GM23338 (cell line): ENCODE data around the gene PPP1R9B. TPM values are rescaled to one million over a fixed set of nuclear protein-coding genes. Genes with fewer than 3 reads are reported as not detected.
A peak's percentile ranks its signal among the peaks of the same experiment; 100 is the strongest.

Experiments
- ATAC-seq: fragments of 200-7000 bp; cut with Tn5 transposase; 3 replicates; pipeline ENCODE4 v1.9.1; 2020
- DNase-seq: peaks from one replicate; pipeline ENCODE4 v3.0.0-alpha.2; 2015; ENCODE audit warnings: low spot score
- H2AFZ ChIP-seq: fragments of 200-600 bp; sonication (generic); 2 replicates; pipeline ENCODE4 v1.8.0; 2016; ENCODE audit warnings: antibody characterized with exemption, mild to moderate bottlenecking, moderate library complexity
- H3F3A ChIP-seq: fragments of 200-600 bp; sonication (generic); replicated peaks from 2 replicates; pipeline ENCODE4 v1.8.0; 2017; ENCODE audit warnings: antibody characterized with exemption, mixed run types, low read depth
- H3K27ac ChIP-seq: fragments of 200-600 bp; sonication (generic); 2 replicates; pipeline ENCODE4 v1.6.1; 2016; ENCODE audit warnings: low read depth
- H3K27me3 ChIP-seq: fragments of 200-600 bp; sonication (generic); 2 replicates; pipeline ENCODE4 v1.8.0; 2016; ENCODE audit warnings: mild to moderate bottlenecking, mixed run types, moderate library complexity; ENCODE audit not compliant: insufficient read depth
- H3K36me3 ChIP-seq: fragments of 200-600 bp; sonication (generic); 2 replicates; pipeline ENCODE4 v1.8.0; 2016; ENCODE audit warnings: mild to moderate bottlenecking; ENCODE audit not compliant: insufficient read depth
- H3K4me1 ChIP-seq: fragments of 200-600 bp; sonication (generic); 2 replicates; pipeline ENCODE4 v1.8.0; 2016; ENCODE audit warnings: mild to moderate bottlenecking, moderate library complexity; ENCODE audit not compliant: insufficient read depth
- H3K4me2 ChIP-seq: fragments of 200-600 bp; sonication (generic); 2 replicates; pipeline ENCODE4 v1.7.1; 2017; ENCODE audit warnings: mixed run types
- H3K4me3 ChIP-seq: fragments of 200-600 bp; sonication (generic); 2 replicates; pipeline ENCODE4 v1.6.1; 2016; ENCODE audit warnings: mixed run types
- H3K79me2 ChIP-seq: fragments of 200-600 bp; sonication (generic); replicated peaks from 2 replicates; pipeline ENCODE4 v1.8.0; 2017; ENCODE audit warnings: mild to moderate bottlenecking; ENCODE audit not compliant: insufficient read depth
- H3K9me2 ChIP-seq: fragments of 200-600 bp; sonication (generic); 2 replicates; pipeline ENCODE4 v1.8.0; 2017; ENCODE audit not compliant: insufficient read depth
- H4K20me1 ChIP-seq: fragments of 200-600 bp; sonication (generic); replicated peaks from 2 replicates; pipeline ENCODE4 v1.8.0; 2017; ENCODE audit warnings: mild to moderate bottlenecking; ENCODE audit not compliant: insufficient read depth
- H3K27ac Mint-ChIP-seq: 2 replicates; pipeline ENCODE4 v1.8.0; 2020; ENCODE audit warnings: inconsistent platforms, mild to moderate bottlenecking, moderate library complexity, mixed read lengths
- H3K27me3 Mint-ChIP-seq: 3 replicates; pipeline ENCODE4 v1.8.0; 2022; ENCODE audit warnings: low read depth, mild to moderate bottlenecking, moderate library complexity, mixed read lengths, inconsistent platforms; ENCODE audit not compliant: insufficient read depth, poor library complexity
- H3K36me3 Mint-ChIP-seq: 3 replicates; pipeline ENCODE4 v1.8.0; 2021; ENCODE audit warnings: low read depth, mild to moderate bottlenecking, inconsistent platforms, moderate library complexity, mixed read lengths
- H3K4me1 Mint-ChIP-seq: 3 replicates; pipeline ENCODE4 v1.8.0; 2020; ENCODE audit warnings: mild to moderate bottlenecking, inconsistent platforms, mixed read lengths
- H3K4me3 Mint-ChIP-seq: 3 replicates; pipeline ENCODE4 v1.8.0; 2021; ENCODE audit warnings: moderate library complexity, mild to moderate bottlenecking, inconsistent platforms, mixed read lengths
- H3K9me3 Mint-ChIP-seq: 3 replicates; pipeline ENCODE4 v1.8.0; 2020; ENCODE audit warnings: moderate library complexity, mild to moderate bottlenecking, inconsistent platforms, mixed read lengths
- CREB1 ChIP-seq: fragments of 250-450 bp; sonication (Bioruptor Pico); IDR thresholded peaks from 2 replicates; pipeline ENCODE4 v1.5.0; 2020; ENCODE audit warnings: low read depth, mild to moderate bottlenecking, moderate library complexity
- EZH2 ChIP-seq: fragments of 200-600 bp; sonication (generic); IDR thresholded peaks from one replicate; pipeline ENCODE4 v1.8.0; 2017; ENCODE audit warnings: antibody characterized with exemption, mild to moderate bottlenecking, low read depth; ENCODE audit not compliant: unreplicated experiment
- EZH2phosphoT487 ChIP-seq: fragments of 200-600 bp; sonication (generic); IDR thresholded peaks from one replicate; pipeline ENCODE4 v1.8.1; 2018; ENCODE audit warnings: antibody characterized with exemption; ENCODE audit not compliant: unreplicated experiment
- JUNB ChIP-seq: IDR thresholded peaks from one replicate; pipeline ENCODE4 v1.6.1; 2016; ENCODE audit warnings: antibody characterized with exemption; ENCODE audit not compliant: unreplicated experiment
- NANOG ChIP-seq: IDR thresholded peaks from 2 replicates; pipeline ENCODE4 v1.6.1; 2016; ENCODE audit warnings: antibody characterized with exemption, borderline replicate concordance
- POLR2AphosphoS5 ChIP-seq: IDR thresholded peaks from 2 replicates; pipeline ENCODE4 v1.6.1; 2016; ENCODE audit warnings: antibody characterized with exemption, low read depth
- REST ChIP-seq: IDR thresholded peaks from one replicate; pipeline ENCODE4 v1.6.1; 2018; ENCODE audit warnings: antibody characterized with exemption; ENCODE audit not compliant: unreplicated experiment
- STAT1 ChIP-seq: IDR thresholded peaks from one replicate; pipeline ENCODE4 v1.6.1; 2016; ENCODE audit warnings: antibody characterized with exemption; ENCODE audit not compliant: unreplicated experiment
- ZNF114 ChIP-seq: fragments of 250-450 bp; sonication (Bioruptor Pico); IDR thresholded peaks from 2 replicates; pipeline ENCODE4 v1.5.0; 2020; ENCODE audit warnings: mild to moderate bottlenecking, moderate library complexity
- ZNF331 ChIP-seq: fragments of 250-450 bp; sonication (Bioruptor Pico); IDR thresholded peaks from 2 replicates; pipeline ENCODE4 v1.5.0; 2020; ENCODE audit warnings: low read depth, mild to moderate bottlenecking, moderate library complexity
- polyA plus RNA-seq: library from polyadenylated mRNA; unstranded; fragments of >200 nt; fragmentation: Nextera tagmentation; extraction: Ambion mirVana; gene quantifications from 2 replicates; pipeline ENCODE4 v1.2.1, GENCODE V29; 2016
- total RNA-seq: library from RNA; depleted of rRNA; stranded (reverse); fragments of >200 nt; shearing (Covaris generic); gene quantifications from 2 replicates; pipeline ENCODE4 v1.2.3, GENCODE V29; 2014
- TF ChIP-seq, protein P1 (sequence below): fragments of 250-450 bp; sonication (Bioruptor Pico); IDR thresholded peaks from 2 replicates; pipeline ENCODE4 v1.5.0; 2020; ENCODE audit warnings: mild to moderate bottlenecking, moderate library complexity
- TF ChIP-seq, protein P2 (sequence below): IDR thresholded peaks from 2 replicates; pipeline ENCODE4 v1.6.1; 2016; ENCODE audit warnings: antibody characterized with exemption
- TF ChIP-seq, protein P3 (sequence below), 2 experiments: fragments of 200-600 bp in 1 of 2; sonication (generic) in 1 of 2; conservative IDR thresholded peaks; 2 replicates each; pipeline versions ENCODE4 v1.5.1 to v1.6.1; 2016 to 2017; ENCODE audit warnings: antibody characterized with exemption in 2 of 2, low read depth in 2 of 2, mild to moderate bottlenecking in 2 of 2, moderate library complexity in 1 of 2

The PPP1R9B gene
- total and polyA plus RNA-seq, 2 experiments from 2014 or later: 2.1 to 10.5 TPM

- no peaks in the 10 kb centered on the region for H3K9me3 Mint-ChIP-seq
These were observed 32.2 kb downstream of the PPP1R9B start for GRCh38 chr17:50118076-50118827.

More at GRCh38 chr17:50118076-50118827, 32.2 kb downstream of the PPP1R9B start:
- Histone ChIP-seq H3K36me3 (no peaks in the 10 kb centered on the region), H3K27me3 (peaks cover 44% of the 10 kb centered on the region), H3K79me2 (no peaks in the 10 kb centered on the region), H3K9me2 (no peaks in the 10 kb centered on the region), H2AFZ (no peak overlapping the region), H3K4me1 (peaks cover 15% of the 10 kb centered on the region; the same call in 1 of the 2 replicates), H3K4me3 (no peak overlapping the region), H3F3A (peaks cover 6% of the 10 kb centered on the region; the same call in 1 of the 2 replicates), H3K4me2 (peak overlapping the region; percentile 78; the same call in 1 of the 2 replicates), H4K20me1 (no peaks in the 10 kb centered on the region), H3K27ac (no peak overlapping the region)
- peaks cover 31% of the 10 kb centered on the region for H3K4me1 Mint-ChIP-seq
- H3K27me3 Mint-ChIP-seq: peaks cover 43% of the 10 kb centered on the region
- H3K27ac Mint-ChIP-seq: no peak overlapping the region
- H3K4me3 Mint-ChIP-seq: peak overlapping the region; percentile 65; the same call in 1 of the 3 replicates
- H3K36me3 Mint-ChIP-seq: peaks cover 4% of the 10 kb centered on the region; the same call in 2 of the 3 replicates
- no peak for TF ChIP-seq ZNF114
- TF ChIP-seq STAT1: no peak
- TF ChIP-seq, protein P1, sequence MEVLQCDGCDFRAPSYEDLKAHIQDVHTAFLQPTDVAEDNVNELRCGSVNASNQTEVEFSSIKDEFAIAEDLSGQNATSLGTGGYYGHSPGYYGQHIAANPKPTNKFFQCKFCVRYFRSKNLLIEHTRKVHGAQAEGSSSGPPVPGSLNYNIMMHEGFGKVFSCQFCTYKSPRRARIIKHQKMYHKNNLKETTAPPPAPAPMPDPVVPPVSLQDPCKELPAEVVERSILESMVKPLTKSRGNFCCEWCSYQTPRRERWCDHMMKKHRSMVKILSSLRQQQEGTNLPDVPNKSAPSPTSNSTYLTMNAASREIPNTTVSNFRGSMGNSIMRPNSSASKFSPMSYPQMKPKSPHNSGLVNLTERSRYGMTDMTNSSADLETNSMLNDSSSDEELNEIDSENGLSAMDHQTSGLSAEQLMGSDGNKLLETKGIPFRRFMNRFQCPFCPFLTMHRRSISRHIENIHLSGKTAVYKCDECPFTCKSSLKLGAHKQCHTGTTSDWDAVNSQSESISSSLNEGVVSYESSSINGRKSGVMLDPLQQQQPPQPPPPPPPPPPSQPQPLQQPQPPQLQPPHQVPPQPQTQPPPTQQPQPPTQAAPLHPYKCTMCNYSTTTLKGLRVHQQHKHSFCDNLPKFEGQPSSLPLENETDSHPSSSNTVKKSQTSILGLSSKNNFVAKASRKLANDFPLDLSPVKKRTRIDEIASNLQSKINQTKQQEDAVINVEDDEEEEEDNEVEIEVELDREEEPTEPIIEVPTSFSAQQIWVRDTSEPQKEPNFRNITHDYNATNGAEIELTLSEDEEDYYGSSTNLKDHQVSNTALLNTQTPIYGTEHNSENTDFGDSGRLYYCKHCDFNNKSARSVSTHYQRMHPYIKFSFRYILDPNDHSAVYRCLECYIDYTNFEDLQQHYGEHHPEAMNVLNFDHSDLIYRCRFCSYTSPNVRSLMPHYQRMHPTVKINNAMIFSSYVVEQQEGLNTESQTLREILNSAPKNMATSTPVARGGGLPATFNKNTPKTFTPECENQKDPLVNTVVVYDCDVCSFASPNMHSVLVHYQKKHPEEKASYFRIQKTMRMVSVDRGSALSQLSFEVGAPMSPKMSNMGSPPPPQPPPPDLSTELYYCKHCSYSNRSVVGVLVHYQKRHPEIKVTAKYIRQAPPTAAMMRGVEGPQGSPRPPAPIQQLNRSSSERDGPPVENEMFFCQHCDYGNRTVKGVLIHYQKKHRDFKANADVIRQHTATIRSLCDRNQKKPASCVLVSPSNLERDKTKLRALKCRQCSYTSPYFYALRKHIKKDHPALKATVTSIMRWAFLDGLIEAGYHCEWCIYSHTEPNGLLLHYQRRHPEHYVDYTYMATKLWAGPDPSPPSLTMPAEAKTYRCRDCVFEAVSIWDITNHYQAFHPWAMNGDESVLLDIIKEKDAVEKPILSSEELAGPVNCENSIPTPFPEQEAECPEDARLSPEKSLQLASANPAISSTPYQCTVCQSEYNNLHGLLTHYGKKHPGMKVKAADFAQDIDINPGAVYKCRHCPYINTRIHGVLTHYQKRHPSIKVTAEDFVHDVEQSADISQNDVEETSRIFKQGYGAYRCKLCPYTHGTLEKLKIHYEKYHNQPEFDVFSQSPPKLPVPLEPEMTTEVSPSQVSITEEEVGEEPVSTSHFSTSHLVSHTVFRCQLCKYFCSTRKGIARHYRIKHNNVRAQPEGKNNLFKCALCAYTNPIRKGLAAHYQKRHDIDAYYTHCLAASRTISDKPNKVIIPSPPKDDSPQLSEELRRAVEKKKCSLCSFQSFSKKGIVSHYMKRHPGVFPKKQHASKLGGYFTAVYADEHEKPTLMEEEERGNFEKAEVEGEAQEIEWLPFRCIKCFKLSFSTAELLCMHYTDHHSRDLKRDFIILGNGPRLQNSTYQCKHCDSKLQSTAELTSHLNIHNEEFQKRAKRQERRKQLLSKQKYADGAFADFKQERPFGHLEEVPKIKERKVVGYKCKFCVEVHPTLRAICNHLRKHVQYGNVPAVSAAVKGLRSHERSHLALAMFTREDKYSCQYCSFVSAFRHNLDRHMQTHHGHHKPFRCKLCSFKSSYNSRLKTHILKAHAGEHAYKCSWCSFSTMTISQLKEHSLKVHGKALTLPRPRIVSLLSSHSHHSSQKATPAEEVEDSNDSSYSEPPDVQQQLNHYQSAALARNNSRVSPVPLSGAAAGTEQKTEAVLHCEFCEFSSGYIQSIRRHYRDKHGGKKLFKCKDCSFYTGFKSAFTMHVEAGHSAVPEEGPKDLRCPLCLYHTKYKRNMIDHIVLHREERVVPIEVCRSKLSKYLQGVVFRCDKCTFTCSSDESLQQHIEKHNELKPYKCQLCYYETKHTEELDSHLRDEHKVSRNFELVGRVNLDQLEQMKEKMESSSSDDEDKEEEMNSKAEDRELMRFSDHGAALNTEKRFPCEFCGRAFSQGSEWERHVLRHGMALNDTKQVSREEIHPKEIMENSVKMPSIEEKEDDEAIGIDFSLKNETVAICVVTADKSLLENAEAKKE (CRISPR knock-in tag): no peak
- TF ChIP-seq REST: no peak
- TF ChIP-seq, protein P2, sequence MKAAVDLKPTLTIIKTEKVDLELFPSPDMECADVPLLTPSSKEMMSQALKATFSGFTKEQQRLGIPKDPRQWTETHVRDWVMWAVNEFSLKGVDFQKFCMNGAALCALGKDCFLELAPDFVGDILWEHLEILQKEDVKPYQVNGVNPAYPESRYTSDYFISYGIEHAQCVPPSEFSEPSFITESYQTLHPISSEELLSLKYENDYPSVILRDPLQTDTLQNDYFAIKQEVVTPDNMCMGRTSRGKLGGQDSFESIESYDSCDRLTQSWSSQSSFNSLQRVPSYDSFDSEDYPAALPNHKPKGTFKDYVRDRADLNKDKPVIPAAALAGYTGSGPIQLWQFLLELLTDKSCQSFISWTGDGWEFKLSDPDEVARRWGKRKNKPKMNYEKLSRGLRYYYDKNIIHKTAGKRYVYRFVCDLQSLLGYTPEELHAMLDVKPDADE: no peak
- no peak for TF ChIP-seq ZNF331
- TF ChIP-seq EZH2phosphoT487: no peak
- TF ChIP-seq JUNB: no peak
- TF ChIP-seq EZH2: no peak
- TF ChIP-seq, protein P3, sequence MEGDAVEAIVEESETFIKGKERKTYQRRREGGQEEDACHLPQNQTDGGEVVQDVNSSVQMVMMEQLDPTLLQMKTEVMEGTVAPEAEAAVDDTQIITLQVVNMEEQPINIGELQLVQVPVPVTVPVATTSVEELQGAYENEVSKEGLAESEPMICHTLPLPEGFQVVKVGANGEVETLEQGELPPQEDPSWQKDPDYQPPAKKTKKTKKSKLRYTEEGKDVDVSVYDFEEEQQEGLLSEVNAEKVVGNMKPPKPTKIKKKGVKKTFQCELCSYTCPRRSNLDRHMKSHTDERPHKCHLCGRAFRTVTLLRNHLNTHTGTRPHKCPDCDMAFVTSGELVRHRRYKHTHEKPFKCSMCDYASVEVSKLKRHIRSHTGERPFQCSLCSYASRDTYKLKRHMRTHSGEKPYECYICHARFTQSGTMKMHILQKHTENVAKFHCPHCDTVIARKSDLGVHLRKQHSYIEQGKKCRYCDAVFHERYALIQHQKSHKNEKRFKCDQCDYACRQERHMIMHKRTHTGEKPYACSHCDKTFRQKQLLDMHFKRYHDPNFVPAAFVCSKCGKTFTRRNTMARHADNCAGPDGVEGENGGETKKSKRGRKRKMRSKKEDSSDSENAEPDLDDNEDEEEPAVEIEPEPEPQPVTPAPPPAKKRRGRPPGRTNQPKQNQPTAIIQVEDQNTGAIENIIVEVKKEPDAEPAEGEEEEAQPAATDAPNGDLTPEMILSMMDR (conservative IDR thresholded peaks at IDR 0.05; ENCODE audit: low read depth in 2 of 2): no peak
- no peak for TF ChIP-seq CREB1 (CRISPR knock-in tag)
- TF ChIP-seq POLR2AphosphoS5: no peak
- TF ChIP-seq NANOG: no peak
- no peak for DNase-seq
- no peak for ATAC-seq
